Measurements from ENCODE around the gene ZDHHC1.
"Not testable (repeated sequence)": the region's sequence is repeated elsewhere in the genome, so short reads cannot be mapped to it uniquely, and the experiment has no call there.

The ZDHHC1 gene

GRCh38 chr16:67428146-67428731, 12.0 kb upstream of the ZDHHC1 start:
- Mint-ChIP-seq H3K36me3 (no peaks in the 10 kb centered on the region), H3K9me3 (no peaks in the 10 kb centered on the region), H3K27ac (no peak overlapping the region), H3K4me3 (no peak overlapping the region), H3K4me1 (peaks cover 3% of the 10 kb centered on the region), H3K27me3 (peaks cover 27% of the 10 kb centered on the region)

GRCh38 chr16:67426950-67427349, 10.7 kb upstream of the ZDHHC1 start:
- Mint-ChIP-seq H3K4me3 (no peak overlapping the region), H3K36me3 (no peaks in the 10 kb centered on the region), H3K9me3 (no peaks in the 10 kb centered on the region), H3K27ac (peak overlapping the region; percentile 60), H3K4me1 (peaks cover 3% of the 10 kb centered on the region), H3K27me3 (peaks cover 24% of the 10 kb centered on the region)

GRCh38 chr16:67426022-67426421, 9.7 kb upstream of the ZDHHC1 start:
- H3K4me1 Mint-ChIP-seq, result peaks cover 3% of the 10 kb centered on the region
- no peaks in the 10 kb centered on the region for H3K36me3 Mint-ChIP-seq
- no peaks in the 10 kb centered on the region for H3K9me3 Mint-ChIP-seq
- peaks cover 24% of the 10 kb centered on the region for H3K27me3 Mint-ChIP-seq
- H3K4me3 Mint-ChIP-seq, result no peak overlapping the region
- no peak overlapping the region for H3K27ac Mint-ChIP-seq

GRCh38 chr16:67425580-67425979, 9.3 kb upstream of the ZDHHC1 start:
- H3K36me3 Mint-ChIP-seq, result no peaks in the 10 kb centered on the region
- peaks cover 24% of the 10 kb centered on the region for H3K27me3 Mint-ChIP-seq
- H3K4me3 Mint-ChIP-seq, result no peak overlapping the region
- H3K27ac Mint-ChIP-seq, result no peak overlapping the region
- H3K4me1 Mint-ChIP-seq, result peaks cover 3% of the 10 kb centered on the region
- H3K9me3 Mint-ChIP-seq, result no peaks in the 10 kb centered on the region

GRCh38 chr16:67425061-67425460, 8.8 kb upstream of the ZDHHC1 start:
- Mint-ChIP-seq H3K9me3 (no peaks in the 10 kb centered on the region), H3K27ac (peak overlapping the region; percentile 17), H3K4me3 (no peak overlapping the region), H3K36me3 (no peaks in the 10 kb centered on the region), H3K4me1 (no peaks in the 10 kb centered on the region), H3K27me3 (peaks cover 22% of the 10 kb centered on the region)

GRCh38 chr16:67424261-67424615, 8.0 kb upstream of the ZDHHC1 start:
- no peak overlapping the region for H3K4me3 Mint-ChIP-seq
- no peaks in the 10 kb centered on the region for H3K4me1 Mint-ChIP-seq
- H3K27me3 Mint-ChIP-seq, result peaks cover 22% of the 10 kb centered on the region
- H3K36me3 Mint-ChIP-seq, result no peaks in the 10 kb centered on the region
- no peak overlapping the region for H3K27ac Mint-ChIP-seq
- H3K9me3 Mint-ChIP-seq, result no peaks in the 10 kb centered on the region

GRCh38 chr16:67423611-67424260, 7.5 kb upstream of the ZDHHC1 start:
- H3K4me1 Mint-ChIP-seq, result no peaks in the 10 kb centered on the region
- no peak overlapping the region for H3K4me3 Mint-ChIP-seq
- no peaks in the 10 kb centered on the region for H3K36me3 Mint-ChIP-seq
- H3K27ac Mint-ChIP-seq, result no peak overlapping the region
- H3K27me3 Mint-ChIP-seq, result peaks cover 17% of the 10 kb centered on the region
- no peaks in the 10 kb centered on the region for H3K9me3 Mint-ChIP-seq

- Mint-ChIP-seq H3K36me3 (no peaks in the 10 kb centered on the region), H3K4me3 (no peak overlapping the region), H3K27ac (no peak overlapping the region), H3K9me3 (no peaks in the 10 kb centered on the region), H3K27me3 (peaks cover 15% of the 10 kb centered on the region), H3K4me1 (no peaks in the 10 kb centered on the region)
These were observed 6.7 kb upstream of the ZDHHC1 start for GRCh38 chr16:67423015-67423414.

- H3K27me3 Mint-ChIP-seq, result peaks cover 21% of the 10 kb centered on the region
These were observed 4.8 kb upstream of the ZDHHC1 start for GRCh38 chr16:67421030-67421429.

GRCh38 chr16:67419931-67420330, 3.7 kb upstream of the ZDHHC1 start:
- Mint-ChIP-seq H3K27ac (no peak overlapping the region), H3K36me3 (no peaks in the 10 kb centered on the region), H3K27me3 (peaks cover 19% of the 10 kb centered on the region), H3K9me3 (no peaks in the 10 kb centered on the region), H3K4me1 (peaks cover 8% of the 10 kb centered on the region), H3K4me3 (no peak overlapping the region)

More at GRCh38 chr16:67421030-67421429, 4.8 kb upstream of the ZDHHC1 start:
- Mint-ChIP-seq H3K4me3 (no peak overlapping the region), H3K36me3 (no peaks in the 10 kb centered on the region), H3K4me1 (peaks cover 5% of the 10 kb centered on the region), H3K9me3 (no peaks in the 10 kb centered on the region), H3K27ac (no peak overlapping the region)

- Mint-ChIP-seq H3K27me3 (peaks cover 19% of the 10 kb centered on the region), H3K27ac (peak overlapping the region; percentile 4), H3K4me1 (peaks cover 8% of the 10 kb centered on the region), H3K4me3 (no peak overlapping the region), H3K9me3 (no peaks in the 10 kb centered on the region), H3K36me3 (no peaks in the 10 kb centered on the region)
These were observed 3.2 kb upstream of the ZDHHC1 start for GRCh38 chr16:67419502-67419901.

GRCh38 chr16:67417333-67418061, 1.2 kb upstream of the ZDHHC1 start:
- peak overlapping the region; percentile 12 for H3K27ac Mint-ChIP-seq
- no peaks in the 10 kb centered on the region for H3K36me3 Mint-ChIP-seq
- H3K27me3 Mint-ChIP-seq, result peaks cover 21% of the 10 kb centered on the region
- peaks cover 8% of the 10 kb centered on the region for H3K4me1 Mint-ChIP-seq
- H3K4me3 Mint-ChIP-seq, result peak overlapping the region; percentile 66
- H3K9me3 Mint-ChIP-seq, result no peaks in the 10 kb centered on the region

- H3K36me3 Mint-ChIP-seq, H3K9me3 Mint-ChIP-seq, H3K4me1 Mint-ChIP-seq, H3K27ac Mint-ChIP-seq: not testable (repeated sequence)
- peaks cover 23% of the 10 kb centered on the region for H3K27me3 Mint-ChIP-seq
- H3K4me3 Mint-ChIP-seq, result peak overlapping the region; percentile 11
These were observed 856 bp downstream of the ZDHHC1 start for GRCh38 chr16:67415421-67415820.

GRCh38 chr16:67413978-67414911, 2.0 kb downstream of the ZDHHC1 start:
- Mint-ChIP-seq H3K4me1 (peaks cover 8% of the 10 kb centered on the region), H3K9me3 (no peaks in the 10 kb centered on the region), H3K36me3 (no peaks in the 10 kb centered on the region), H3K27ac (no peak overlapping the region), H3K27me3 (peaks cover 18% of the 10 kb centered on the region), H3K4me3 (no peak overlapping the region)

- peaks cover 8% of the 10 kb centered on the region for H3K4me1 Mint-ChIP-seq
- peak overlapping the region; percentile 4 for H3K27ac Mint-ChIP-seq
- no peaks in the 10 kb centered on the region for H3K9me3 Mint-ChIP-seq
- H3K4me3 Mint-ChIP-seq, result no peak overlapping the region
- H3K36me3 Mint-ChIP-seq, result no peaks in the 10 kb centered on the region
- H3K27me3 Mint-ChIP-seq, result peaks cover 13% of the 10 kb centered on the region
These were observed 4.0 kb downstream of the ZDHHC1 start for GRCh38 chr16:67412294-67412693.
